RWPE1 (cell line): ENCODE measurements around the gene SLC28A2.
"Not testable (repeated sequence)": the region's sequence is repeated elsewhere in the genome, so short reads cannot be mapped to it uniquely, and the experiment has no call there.

Experiments
- CTCF ChIA-PET: fragments of 350-600 bp; sonication (Branson Sonifier 250); formaldehyde crosslinking; extraction: SDS; loops from one replicate; lab custom pipeline; 2021; lab: Yijun Ruan, JAX
- POLR2A ChIA-PET: fragments of 400-600 bp; formaldehyde crosslinking; extraction: SDS; loops from one replicate; lab custom pipeline; 2020; ENCODE audit warnings: antibody characterized with exemption; ENCODE audit not compliant: low non-redundant PET; lab: Yijun Ruan, JAX
- DNase-seq: peaks from one replicate; pipeline ENCODE4 v3.0.0; 2012; ENCODE audit warnings: low spot score
- H3K27ac ChIP-seq: fragments of 450-650 bp; 2 replicates; pipeline ENCODE4 v1.5.1; 2017
- TF ChIP-seq, protein P1 (sequence below): fragments of 450-650 bp; conservative IDR thresholded peaks from 2 replicates; pipeline ENCODE4 v1.5.1; 2017; ENCODE audit warnings: low read depth, mild to moderate bottlenecking

SLC28A2 gene

DNA sequence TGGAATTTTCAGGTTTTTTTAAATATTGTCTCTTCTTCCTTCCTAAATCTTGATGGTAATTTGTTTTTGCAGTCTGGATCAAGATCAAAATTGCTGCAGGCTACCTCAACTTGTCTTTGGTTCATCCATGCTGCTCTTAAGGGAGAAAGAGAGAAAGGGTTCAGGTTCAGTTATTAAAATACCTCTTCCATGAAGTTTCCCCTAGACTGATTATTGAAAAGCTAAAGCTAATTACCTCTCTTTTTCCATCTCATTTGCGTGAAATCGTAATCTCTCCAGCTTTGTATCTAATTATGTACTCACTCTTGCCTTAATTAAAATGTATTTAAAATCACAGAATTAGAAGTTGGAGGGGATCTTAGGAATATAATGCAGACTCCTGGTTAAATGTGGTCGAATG is 52.7 kb downstream of the SLC28A2 start:
- TF ChIP-seq, protein P1, sequence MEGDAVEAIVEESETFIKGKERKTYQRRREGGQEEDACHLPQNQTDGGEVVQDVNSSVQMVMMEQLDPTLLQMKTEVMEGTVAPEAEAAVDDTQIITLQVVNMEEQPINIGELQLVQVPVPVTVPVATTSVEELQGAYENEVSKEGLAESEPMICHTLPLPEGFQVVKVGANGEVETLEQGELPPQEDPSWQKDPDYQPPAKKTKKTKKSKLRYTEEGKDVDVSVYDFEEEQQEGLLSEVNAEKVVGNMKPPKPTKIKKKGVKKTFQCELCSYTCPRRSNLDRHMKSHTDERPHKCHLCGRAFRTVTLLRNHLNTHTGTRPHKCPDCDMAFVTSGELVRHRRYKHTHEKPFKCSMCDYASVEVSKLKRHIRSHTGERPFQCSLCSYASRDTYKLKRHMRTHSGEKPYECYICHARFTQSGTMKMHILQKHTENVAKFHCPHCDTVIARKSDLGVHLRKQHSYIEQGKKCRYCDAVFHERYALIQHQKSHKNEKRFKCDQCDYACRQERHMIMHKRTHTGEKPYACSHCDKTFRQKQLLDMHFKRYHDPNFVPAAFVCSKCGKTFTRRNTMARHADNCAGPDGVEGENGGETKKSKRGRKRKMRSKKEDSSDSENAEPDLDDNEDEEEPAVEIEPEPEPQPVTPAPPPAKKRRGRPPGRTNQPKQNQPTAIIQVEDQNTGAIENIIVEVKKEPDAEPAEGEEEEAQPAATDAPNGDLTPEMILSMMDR = no peak
- H3K27ac ChIP-seq = no peak overlapping the region
- POLR2A ChIA-PET = no interaction called here
- no peak for DNase-seq
- CTCF ChIA-PET = interaction anchor here (0.9 kb wide), 2 partner anchors 95 to 99 kb away, joined by 3 read pairs; no protein-coding TSS in a partner anchor

DNA sequence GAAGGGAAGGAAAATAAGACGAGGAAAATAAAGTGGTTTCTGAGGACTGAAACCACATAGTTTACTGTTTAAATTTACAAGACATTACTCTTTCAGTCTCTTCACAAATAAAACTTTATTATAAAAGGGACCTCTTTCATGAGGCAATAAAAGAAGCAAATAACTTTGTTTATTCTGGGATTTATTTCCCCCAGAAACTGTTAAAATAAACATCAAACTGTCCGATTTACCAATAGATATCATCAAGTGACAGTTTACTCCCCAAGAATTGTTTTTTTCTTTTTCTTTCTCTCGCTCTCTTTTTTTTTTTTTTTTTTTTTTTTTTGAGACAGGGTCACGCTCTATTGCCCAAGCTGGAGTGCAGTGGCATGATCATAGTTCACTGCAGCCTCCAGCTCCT is 54.1 kb downstream of the SLC28A2 start:
- TF ChIP-seq, protein P1 = no peak
- POLR2A ChIA-PET = no interaction called here
- no peak overlapping the region for H3K27ac ChIP-seq
- no peak for DNase-seq
- CTCF ChIA-PET = interaction anchor here (0.6 to 0.9 kb wide), 2 partner anchors 96 to 144 kb away, joined by 3 read pairs; a partner anchor contains a TSS

DNA sequence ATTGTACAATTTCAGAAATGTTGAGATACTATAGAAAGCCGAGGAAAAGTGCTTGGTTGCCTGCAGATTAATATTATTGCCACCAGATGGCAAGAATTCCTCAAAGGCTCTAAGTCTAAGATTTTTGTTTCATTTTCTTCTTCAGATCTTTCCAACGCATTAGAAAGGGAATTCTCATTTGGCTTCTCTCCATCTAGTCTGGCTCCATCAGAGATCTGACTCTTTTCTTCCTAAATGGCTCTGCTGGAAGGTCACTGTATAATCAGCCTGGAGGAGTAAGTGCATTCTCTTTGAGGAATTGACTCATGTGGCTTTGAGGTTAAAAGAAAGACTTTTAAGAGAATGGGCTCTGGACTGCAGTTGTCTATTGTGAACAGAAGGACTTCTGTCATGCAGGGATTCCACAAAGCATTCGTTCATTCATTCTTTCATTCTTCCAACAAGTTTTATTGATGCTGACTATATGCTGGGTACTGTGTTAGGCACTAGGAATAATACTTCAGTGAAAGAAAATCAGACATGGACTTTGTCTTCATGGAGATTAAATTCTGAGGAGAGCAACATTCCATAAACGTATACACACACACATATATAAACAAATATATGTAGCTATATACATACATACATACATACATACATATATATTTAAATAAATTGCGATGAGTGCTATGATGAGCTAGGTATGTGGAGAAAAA is 55.3 kb downstream of the SLC28A2 start:
- ChIA-PET POLR2A (no interaction called here), CTCF (interaction anchor here (0.8 kb wide), 1 partner anchor 181 kb away, joined by 4 read pairs; no protein-coding TSS in a partner anchor)
- TF ChIP-seq, protein P1 = peak; percentile 83
- H3K27ac ChIP-seq = no peak overlapping the region
- DNase-seq = peak; percentile 61

GRCh38 chr15:45314117-45314516 is 62.1 kb downstream of the SLC28A2 start:
- CTCF ChIA-PET, POLR2A ChIA-PET, DNase-seq, H3K27ac ChIP-seq: not testable (repeated sequence)

GRCh38 chr15:45314960-45315359 is 62.9 kb downstream of the SLC28A2 start:
- POLR2A ChIA-PET = no interaction called here

DNA sequence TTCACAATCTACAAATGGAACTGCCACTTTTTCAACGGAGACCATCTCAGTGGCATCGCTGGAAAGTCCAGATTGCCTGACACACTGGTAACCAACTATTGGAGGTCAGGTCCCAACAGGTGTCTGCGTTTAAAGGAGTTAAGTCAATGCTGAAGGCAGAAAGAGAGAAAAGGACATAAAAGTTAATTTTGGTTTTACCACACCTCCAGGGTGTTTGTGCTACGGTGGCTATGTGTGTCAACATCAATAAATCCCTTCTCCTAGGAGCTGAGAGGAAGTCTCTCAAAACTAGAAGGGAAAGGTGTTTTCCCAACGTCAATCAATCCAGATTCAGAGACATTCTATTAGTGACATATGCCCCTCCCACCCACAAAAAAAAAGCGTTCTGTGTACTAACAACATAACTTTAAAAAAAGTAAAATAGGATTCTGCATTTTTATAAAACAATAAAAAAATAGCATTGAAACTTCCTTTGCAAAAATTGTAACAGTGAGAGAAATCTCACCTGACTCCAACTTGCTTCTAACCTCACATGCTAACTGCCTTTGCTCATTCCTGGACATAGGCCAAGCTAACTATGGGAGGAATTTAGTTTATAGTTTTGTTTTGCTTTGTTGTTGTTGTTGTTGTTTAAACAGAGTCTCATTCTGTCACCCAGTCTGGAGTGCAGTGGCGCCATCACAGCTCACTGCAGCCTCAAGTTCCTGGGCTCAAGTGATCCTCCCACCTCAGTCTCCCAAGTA is 67.6 kb downstream of the SLC28A2 start:
- TF ChIP-seq, protein P1 = no peak
- no peak overlapping the region for H3K27ac ChIP-seq
- DNase-seq = no peak
- ChIA-PET CTCF (interaction anchor here (0.6 kb wide), 1 partner anchor 45 kb away, joined by 3 read pairs; no protein-coding TSS in a partner anchor), POLR2A (no interaction called here)

More at GRCh38 chr15:45314960-45315359, 62.9 kb downstream of the SLC28A2 start:
- TF ChIP-seq, protein P1 = no peak
- H3K27ac ChIP-seq = no peak overlapping the region
- CTCF ChIA-PET = no interaction called here
- DNase-seq = no peak
